Measurements from ENCODE around the gene LY6G6C. TPM values are rescaled to one million over a fixed set of nuclear protein-coding genes. Genes with fewer than 3 reads are reported as not detected.

Gene LY6G6C
- total and polyA plus RNA-seq, 2 experiments from 2014 or later: not detected

- no peaks in the 10 kb centered on the region for H3K36me3 ChIP-seq (ENCODE audit: insufficient read depth)
- Mint-ChIP-seq H3K4me3 (no peak overlapping the region), H3K36me3 (ENCODE audit: low read depth) (peaks cover 13% of the 10 kb centered on the region), H3K4me1 (no peaks in the 10 kb centered on the region), H3K27me3 (ENCODE audit: insufficient read depth, low read depth, poor library complexity) (peaks cover 7% of the 10 kb centered on the region), H3K9me3 (no peaks in the 10 kb centered on the region), H3K27ac (no peak overlapping the region; the same call in 1 of the 2 replicates)
- no peak overlapping the region for H3K4me2 ChIP-seq
- H3K9me2 ChIP-seq (ENCODE audit: insufficient read depth): no peaks in the 10 kb centered on the region
- 0 out of 2 replicates have a peak, but pooled peaks cover 4% of the 10 kb centered on the region for H3F3A ChIP-seq (replicated peaks; ENCODE audit: low read depth)
- H2AFZ ChIP-seq: no peak overlapping the region
- no peaks in the 10 kb centered on the region for H3K4me1 ChIP-seq (ENCODE audit: insufficient read depth)
- DNase-seq (ENCODE audit: low spot score): no peak
- H3K79me2 ChIP-seq (replicated peaks; ENCODE audit: insufficient read depth): no peaks in the 10 kb centered on the region
- H3K4me3 ChIP-seq: no peak overlapping the region
- no peaks in the 10 kb centered on the region for H3K27me3 ChIP-seq (ENCODE audit: insufficient read depth)
- no peak overlapping the region for H3K27ac ChIP-seq (ENCODE audit: low read depth)
- TF ChIP-seq ZNF462 (CRISPR knock-in tag; IDR thresholded peaks at IDR 0.05): no peak
- no peak for TF ChIP-seq EZH2phosphoT487 (IDR thresholded peaks at IDR 0.05; ENCODE audit: unreplicated experiment)
- TF ChIP-seq REST (IDR thresholded peaks at IDR 0.05; ENCODE audit: unreplicated experiment): no peak
- no peak for TF ChIP-seq NANOG (IDR thresholded peaks at IDR 0.05; ENCODE audit: borderline replicate concordance)
- no peak for TF ChIP-seq ZNF331 (CRISPR knock-in tag; IDR thresholded peaks at IDR 0.05; ENCODE audit: low read depth)
- TF ChIP-seq ETS1 (IDR thresholded peaks at IDR 0.05): no peak
- TF ChIP-seq JUNB (IDR thresholded peaks at IDR 0.05; ENCODE audit: unreplicated experiment): no peak
- TF ChIP-seq EZH2 (IDR thresholded peaks at IDR 0.05; ENCODE audit: low read depth, unreplicated experiment): no peak
- no peak for TF ChIP-seq ZNF114 (CRISPR knock-in tag; IDR thresholded peaks at IDR 0.05)
- TF ChIP-seq POLR2AphosphoS5 (IDR thresholded peaks at IDR 0.05; ENCODE audit: low read depth): no peak
- no peak for TF ChIP-seq STAT1 (IDR thresholded peaks at IDR 0.05; ENCODE audit: unreplicated experiment)
- no peak for TF ChIP-seq CREB1 (CRISPR knock-in tag; IDR thresholded peaks at IDR 0.05; ENCODE audit: low read depth)
- no peak for TF ChIP-seq CTCF (conservative IDR thresholded peaks at IDR 0.05; ENCODE audit: low read depth in 2 of 2)
- ATAC-seq: no peak
- no peaks in the 10 kb centered on the region; the same call in 1 of the 2 replicates for H4K20me1 ChIP-seq (replicated peaks; ENCODE audit: insufficient read depth)
These were observed 29.0 kb upstream of the LY6G6C start for GRCh38 chr6:31750411-31751022.
